AG04449 (cell line): ENCODE results near the gene ATP7A.
"Not testable (repeated sequence)": the region's sequence is repeated elsewhere in the genome, so short reads cannot be mapped to it uniquely, and the experiment has no call there.

Source experiments
- CTCF ChIA-PET: fragments of 350-600 bp; formaldehyde crosslinking; extraction: SDS; loops from one replicate; lab custom pipeline; 2021; ENCODE audit warnings: antibody characterized with exemption; lab: Yijun Ruan, JAX
- POLR2A ChIA-PET: fragments of 400-600, 350-600 bp; formaldehyde crosslinking; extraction: SDS; loops from one replicate; lab custom pipeline; 2020; ENCODE audit warnings: antibody characterized with exemption, inconsistent platforms; lab: Yijun Ruan, JAX
- DNase-seq: peaks from one replicate; pipeline ENCODE4 v3.0.0-alpha.2; 2010; ENCODE audit warnings: low read depth, low spot score
- H3K4me3 ChIP-seq: 2 replicates; pipeline ENCODE4 v1.5.1; 2011; ENCODE audit warnings: low read depth, mild to moderate bottlenecking, control low read depth, low read length
- CTCF ChIP-seq: IDR thresholded peaks from one replicate; pipeline ENCODE4 v1.5.1; 2011; ENCODE audit warnings: mild to moderate bottlenecking, moderate library complexity, low read length, control low read depth, inconsistent platforms; ENCODE audit not compliant: insufficient read depth; ENCODE audit errors: missing control alignments

ATP7A gene

GRCh38 chrX:77899081-77899828, 11.2 kb upstream of the ATP7A start, which contains the start of gene COX7B:
COX7B (plus strand) TSS chrX:77899468; CDS start chrX:77899554, 86 bp downstream.
- ChIA-PET POLR2A (interaction anchor here (0.9 to 1.2 kb wide), 3 partner anchors 10 to 166 kb away, joined by 3 to 5 read pairs (median 4); partner anchors contain the start of gene ATP7A), CTCF (interaction anchor here (0.9 to 2.7 kb wide), 12 partner anchors 9 to 1621 kb away, joined by 3 to 10 read pairs (median 4); partner anchors contain the start of gene ATP7A)
- peak within 1 kb of the TSS; percentile 68 for H3K4me3 ChIP-seq
- DNase-seq: peak; percentile 84
- TF ChIP-seq CTCF: peak; percentile 44

DNA sequence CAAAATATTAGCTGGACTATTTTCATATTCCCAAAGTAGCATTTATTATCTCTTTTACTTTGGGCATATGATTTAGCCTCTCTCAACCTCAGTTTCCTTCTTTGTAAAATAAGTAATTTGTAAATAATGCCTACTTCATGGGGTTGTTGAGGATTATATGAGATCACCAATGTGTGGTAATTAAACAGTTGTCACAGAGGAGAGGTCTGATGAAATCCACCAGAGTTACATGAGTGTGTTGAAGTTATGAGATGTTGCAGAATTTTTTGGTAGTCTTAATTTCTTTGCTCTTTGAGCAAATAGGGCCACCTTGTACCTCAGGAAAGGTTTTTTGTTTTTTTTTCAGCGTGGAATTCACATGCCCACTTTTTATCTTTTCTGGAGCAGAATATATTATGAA, 9.8 kb upstream of the ATP7A start:
- DNase-seq: no peak
- peak overlapping the region; percentile 68 for H3K4me3 ChIP-seq
- CTCF ChIA-PET: interaction anchor here (2.0 to 2.7 kb wide), 3 partner anchors 9 to 128 kb away, joined by 7 to 10 read pairs (median 9); partner anchors contain the start of gene ATP7A
- POLR2A ChIA-PET: interaction anchor here (1.0 kb wide), 1 partner anchor 10 kb away, joined by 3 read pairs; the partner anchor contains the start of gene ATP7A
- TF ChIP-seq CTCF: no peak

DNA sequence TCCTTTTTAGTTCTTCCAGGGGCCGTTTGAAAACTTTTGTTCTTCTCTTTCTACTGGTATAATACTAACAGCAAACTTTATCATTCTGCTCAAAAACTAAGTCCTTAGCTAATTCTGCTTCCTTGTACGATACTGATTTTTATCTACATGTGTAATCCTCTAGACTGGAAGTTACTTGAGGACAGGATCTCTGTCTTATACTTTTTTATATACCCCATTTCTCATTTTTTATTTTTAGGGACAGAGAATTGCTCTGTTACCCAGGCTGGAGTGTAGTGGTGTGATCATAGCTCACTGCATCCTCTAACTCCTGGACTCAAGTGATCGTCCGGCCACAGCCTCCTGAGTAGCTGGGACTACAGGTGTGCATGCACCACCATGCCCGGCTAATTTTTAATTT, 9.0 kb upstream of the ATP7A start:
- ChIA-PET POLR2A (no interaction called here), CTCF (interaction anchor here (2.7 kb wide), 1 partner anchor 9 kb away, joined by 10 read pairs; the partner anchor contains the start of gene ATP7A)
- no peak overlapping the region for H3K4me3 ChIP-seq

GRCh38 chrX:77917294-77917933, 6.9 kb downstream of the ATP7A start:
- no peak for DNase-seq
- TF ChIP-seq CTCF: no peak
- ChIA-PET CTCF (interaction anchor here (1.7 kb wide), 1 partner anchor 108 kb away, joined by 5 read pairs; no protein-coding TSS in a partner anchor), POLR2A (no interaction called here)
- no peak overlapping the region for H3K4me3 ChIP-seq

More for the DNA sequence above, 9.0 kb upstream of the ATP7A start:
- no peak for TF ChIP-seq CTCF
- DNase-seq: no peak

- no peak for DNase-seq
Observed at GRCh38 chrX:77918568-77918967, 8.1 kb downstream of the ATP7A start.

GRCh38 chrX:77919370-77919769, 8.9 kb downstream of the ATP7A start:
- DNase-seq, CTCF ChIA-PET, H3K4me3 ChIP-seq, POLR2A ChIA-PET: not testable (repeated sequence)

More at GRCh38 chrX:77918568-77918967, 8.1 kb downstream of the ATP7A start:
- no peak for TF ChIP-seq CTCF
- POLR2A ChIA-PET: no interaction called here
- no peak overlapping the region for H3K4me3 ChIP-seq
- CTCF ChIA-PET: interaction anchor here (1.7 kb wide), 1 partner anchor 107 kb away, joined by 5 read pairs; no protein-coding TSS in a partner anchor
